ENCODE measurements around the gene MS4A6E.

MS4A6E gene

GRCh38 chr11:60332846-60333245, 5.8 kb downstream of the MS4A6E start:
- TF ChIP-seq CTCF (IDR thresholded peaks at IDR 0.05; ENCODE audit: poor library complexity, severe bottlenecking): no peak

GRCh38 chr11:60334005-60334620, 7.1 kb downstream of the MS4A6E start:
- H3K27me3 ChIP-seq (ENCODE audit: insufficient read depth, poor library complexity, severe bottlenecking): peaks cover 3% of the 10 kb centered on the region
- peak; percentile 60 for ATAC-seq (ENCODE audit: low read depth)
- no peaks in the 10 kb centered on the region for H3K4me1 ChIP-seq (ENCODE audit: insufficient read depth, poor library complexity, severe bottlenecking)
- H3K4me3 ChIP-seq (ENCODE audit: severe bottlenecking): no peak overlapping the region
- H3K36me3 ChIP-seq (ENCODE audit: low read depth): no peaks in the 10 kb centered on the region
- no peak for DNase-seq (ENCODE audit: low spot score)
- H3K27ac ChIP-seq (ENCODE audit: poor library complexity, severe bottlenecking): no peak overlapping the region
- H3K9me3 ChIP-seq (ENCODE audit: severe bottlenecking): no peaks in the 10 kb centered on the region
- peak; percentile 68 for TF ChIP-seq CTCF (IDR thresholded peaks at IDR 0.05; ENCODE audit: poor library complexity, severe bottlenecking)

More at GRCh38 chr11:60332846-60333245, 5.8 kb downstream of the MS4A6E start:
- ATAC-seq (ENCODE audit: low read depth): no peak
- no peak for DNase-seq (ENCODE audit: low spot score)
- no peaks in the 10 kb centered on the region for H3K4me1 ChIP-seq (ENCODE audit: insufficient read depth, poor library complexity, severe bottlenecking)
- no peak overlapping the region for H3K4me3 ChIP-seq (ENCODE audit: severe bottlenecking)
- H3K27me3 ChIP-seq (ENCODE audit: insufficient read depth, poor library complexity, severe bottlenecking): peaks cover 3% of the 10 kb centered on the region
- H3K27ac ChIP-seq (ENCODE audit: poor library complexity, severe bottlenecking): no peak overlapping the region
- no peaks in the 10 kb centered on the region for H3K36me3 ChIP-seq (ENCODE audit: low read depth)
- no peaks in the 10 kb centered on the region for H3K9me3 ChIP-seq (ENCODE audit: severe bottlenecking)

GRCh38 chr11:60336767-60337391, 9.8 kb downstream of the MS4A6E start:
- peaks cover 3% of the 10 kb centered on the region for H3K27me3 ChIP-seq (ENCODE audit: insufficient read depth, poor library complexity, severe bottlenecking)
- no peak overlapping the region for H3K4me3 ChIP-seq (ENCODE audit: severe bottlenecking)
- no peak for TF ChIP-seq CTCF (IDR thresholded peaks at IDR 0.05; ENCODE audit: poor library complexity, severe bottlenecking)
- no peaks in the 10 kb centered on the region for H3K4me1 ChIP-seq (ENCODE audit: insufficient read depth, poor library complexity, severe bottlenecking)
- DNase-seq (ENCODE audit: low spot score) (no peak), ATAC-seq (ENCODE audit: low read depth) (no peak)
- H3K27ac ChIP-seq (ENCODE audit: poor library complexity, severe bottlenecking): no peak overlapping the region
- no peaks in the 10 kb centered on the region for H3K9me3 ChIP-seq (ENCODE audit: severe bottlenecking)
- no peaks in the 10 kb centered on the region for H3K36me3 ChIP-seq (ENCODE audit: low read depth)

- no peaks in the 10 kb centered on the region for H3K27me3 ChIP-seq (ENCODE audit: insufficient read depth, poor library complexity, severe bottlenecking)
- no peak overlapping the region for H3K27ac ChIP-seq (ENCODE audit: poor library complexity, severe bottlenecking)
- ATAC-seq (ENCODE audit: low read depth) (no peak), DNase-seq (ENCODE audit: low spot score) (no peak)
- TF ChIP-seq CTCF (IDR thresholded peaks at IDR 0.05; ENCODE audit: poor library complexity, severe bottlenecking): no peak
- no peaks in the 10 kb centered on the region for H3K9me3 ChIP-seq (ENCODE audit: severe bottlenecking)
- no peaks in the 10 kb centered on the region for H3K36me3 ChIP-seq (ENCODE audit: low read depth)
- no peaks in the 10 kb centered on the region for H3K4me1 ChIP-seq (ENCODE audit: insufficient read depth, poor library complexity, severe bottlenecking)
- H3K4me3 ChIP-seq (ENCODE audit: severe bottlenecking): no peak overlapping the region
Measured at GRCh38 chr11:60338053-60338452, 11.0 kb downstream of the MS4A6E start.

- no peaks in the 10 kb centered on the region for H3K9me3 ChIP-seq (ENCODE audit: severe bottlenecking)
- DNase-seq (ENCODE audit: low spot score): no peak
- no peaks in the 10 kb centered on the region for H3K4me1 ChIP-seq (ENCODE audit: insufficient read depth, poor library complexity, severe bottlenecking)
Measured at GRCh38 chr11:60339356-60339755, 12.3 kb downstream of the MS4A6E start.

More at GRCh38 chr11:60339356-60339755, 12.3 kb downstream of the MS4A6E start:
- no peak for TF ChIP-seq CTCF (IDR thresholded peaks at IDR 0.05; ENCODE audit: poor library complexity, severe bottlenecking)
- H3K4me3 ChIP-seq (ENCODE audit: severe bottlenecking): no peak overlapping the region
- no peaks in the 10 kb centered on the region for H3K27me3 ChIP-seq (ENCODE audit: insufficient read depth, poor library complexity, severe bottlenecking)
- H3K27ac ChIP-seq (ENCODE audit: poor library complexity, severe bottlenecking): no peak overlapping the region
- no peak for ATAC-seq (ENCODE audit: low read depth)
- H3K36me3 ChIP-seq (ENCODE audit: low read depth): no peaks in the 10 kb centered on the region

Data from RWPE2 (cell line).